T-helper 2 cell treated with Interferon-gamma antibody and Interleukin-4, amounts not matched to agents 5 μg/mL and 100 μg/mL, for 36 hours (primary cell): ENCODE measurements around the gene A2M.
"Not testable (repeated sequence)": the region's sequence is repeated elsewhere in the genome, so short reads cannot be mapped to it uniquely, and the experiment has no call there.

Experiments used
- DNase-seq: peaks from one replicate; pipeline ENCODE4 v3.0.0; 2021; ENCODE audit warnings: low spot score
- H3K27ac Mint-ChIP-seq: one replicate; pipeline ENCODE4 v1.8.0; 2021; ENCODE audit warnings: mild to moderate bottlenecking, mixed read lengths
- H3K27me3 Mint-ChIP-seq: one replicate; pipeline ENCODE4 v1.8.0; 2021; ENCODE audit warnings: low read depth, mixed read lengths
- H3K36me3 Mint-ChIP-seq: one replicate; pipeline ENCODE4 v1.8.0; 2021; ENCODE audit warnings: low read depth, mixed read lengths
- H3K4me1 Mint-ChIP-seq: one replicate; pipeline ENCODE4 v1.8.0; 2021; ENCODE audit warnings: low read depth, mixed read lengths
- H3K4me3 Mint-ChIP-seq: one replicate; pipeline ENCODE4 v1.8.0; 2022; ENCODE audit warnings: mild to moderate bottlenecking, moderate library complexity, mixed read lengths
- H3K9me3 Mint-ChIP-seq: one replicate; pipeline ENCODE4 v1.8.0; 2021; ENCODE audit warnings: mixed read lengths

The A2M gene

GRCh38 chr12:9115731-9116559 lies at the start of gene A2M:
Gene A2M (minus strand): TSS chr12:9115919. CDS start chr12:9115849, 70 bp downstream.
- Mint-ChIP-seq H3K27ac (no peak within 1 kb of the TSS), H3K4me3 (no peak within 1 kb of the TSS), H3K36me3 (no peaks in the 10 kb centered on the region), H3K27me3 (peaks cover 2% of the 10 kb centered on the region), H3K4me1 (peaks cover 2% of the 10 kb centered on the region), H3K9me3 (no peaks in the 10 kb centered on the region)
- no peak for DNase-seq

- Mint-ChIP-seq H3K27ac (no peak overlapping the region), H3K4me3 (no peak overlapping the region), H3K36me3 (no peaks in the 10 kb centered on the region), H3K9me3 (no peaks in the 10 kb centered on the region), H3K4me1 (no peaks in the 10 kb centered on the region), H3K27me3 (no peaks in the 10 kb centered on the region)
- no peak for DNase-seq
These were observed 47.7 kb upstream of the A2M start for GRCh38 chr12:9163392-9163791.

DNA sequence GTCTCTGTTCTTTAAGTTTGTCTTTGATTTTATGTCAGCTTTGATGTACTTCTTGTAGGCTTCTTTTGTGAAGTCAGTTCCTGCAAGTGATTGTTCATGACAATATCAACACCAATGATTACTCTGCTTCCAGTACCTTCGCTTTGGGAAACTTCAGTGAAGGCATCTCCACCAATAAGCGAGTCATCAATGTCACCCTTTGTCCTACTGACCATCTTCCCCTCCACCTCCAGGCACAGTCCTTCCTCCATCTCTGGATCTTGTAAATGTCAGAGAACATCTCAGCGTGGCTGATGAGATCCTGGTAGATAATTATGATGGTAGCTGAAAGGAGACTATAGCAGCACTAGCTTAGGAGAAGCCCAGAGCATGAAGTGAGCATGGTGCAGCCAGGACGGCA lies 40.4 kb upstream of the A2M start:
- no peak overlapping the region for H3K4me3 Mint-ChIP-seq
- H3K27me3 Mint-ChIP-seq = no peaks in the 10 kb centered on the region
- H3K27ac Mint-ChIP-seq = no peak overlapping the region
- H3K36me3 Mint-ChIP-seq = no peaks in the 10 kb centered on the region
- no peak for DNase-seq
- no peaks in the 10 kb centered on the region for H3K9me3 Mint-ChIP-seq
- no peaks in the 10 kb centered on the region for H3K4me1 Mint-ChIP-seq

DNA sequence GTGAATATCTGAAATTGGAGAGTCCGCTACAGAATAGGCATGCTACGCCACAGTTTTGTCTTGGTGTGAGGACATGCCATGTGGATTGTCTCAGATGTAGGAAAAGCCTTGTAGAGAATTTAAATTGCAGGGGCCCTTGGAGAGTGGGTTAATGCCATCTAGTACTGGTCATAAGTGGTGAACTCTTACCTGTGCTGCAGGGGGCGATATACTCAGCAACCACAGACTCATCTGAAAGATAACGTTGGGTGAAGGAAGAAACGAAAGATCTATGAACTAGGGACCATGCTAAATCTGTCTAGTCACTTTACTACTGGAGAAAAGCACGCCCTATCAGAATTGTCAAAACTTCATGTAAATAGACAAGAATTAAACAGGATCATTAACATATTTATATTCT lies 33.7 kb upstream of the A2M start:
- DNase-seq = no peak
- H3K27ac Mint-ChIP-seq = no peak overlapping the region
- no peaks in the 10 kb centered on the region for H3K4me1 Mint-ChIP-seq
- H3K4me3 Mint-ChIP-seq = no peak overlapping the region
- no peaks in the 10 kb centered on the region for H3K36me3 Mint-ChIP-seq
- no peaks in the 10 kb centered on the region for H3K27me3 Mint-ChIP-seq
- peaks cover 6% of the 10 kb centered on the region for H3K9me3 Mint-ChIP-seq

- Mint-ChIP-seq H3K27me3 (no peaks in the 10 kb centered on the region), H3K27ac (no peak overlapping the region), H3K4me1 (no peaks in the 10 kb centered on the region), H3K36me3 (no peaks in the 10 kb centered on the region), H3K9me3 (peaks cover 6% of the 10 kb centered on the region), H3K4me3 (no peak overlapping the region)
- no peak for DNase-seq
These were observed 33.2 kb upstream of the A2M start for GRCh38 chr12:9148926-9149325.

GRCh38 chr12:9147461-9147860 lies 31.7 kb upstream of the A2M start:
- no peak overlapping the region for H3K27ac Mint-ChIP-seq
- no peaks in the 10 kb centered on the region for H3K4me1 Mint-ChIP-seq
- no peak overlapping the region for H3K4me3 Mint-ChIP-seq
- no peak for DNase-seq
- H3K27me3 Mint-ChIP-seq = peaks cover 3% of the 10 kb centered on the region
- peaks cover 6% of the 10 kb centered on the region for H3K9me3 Mint-ChIP-seq
- H3K36me3 Mint-ChIP-seq = no peaks in the 10 kb centered on the region

DNA sequence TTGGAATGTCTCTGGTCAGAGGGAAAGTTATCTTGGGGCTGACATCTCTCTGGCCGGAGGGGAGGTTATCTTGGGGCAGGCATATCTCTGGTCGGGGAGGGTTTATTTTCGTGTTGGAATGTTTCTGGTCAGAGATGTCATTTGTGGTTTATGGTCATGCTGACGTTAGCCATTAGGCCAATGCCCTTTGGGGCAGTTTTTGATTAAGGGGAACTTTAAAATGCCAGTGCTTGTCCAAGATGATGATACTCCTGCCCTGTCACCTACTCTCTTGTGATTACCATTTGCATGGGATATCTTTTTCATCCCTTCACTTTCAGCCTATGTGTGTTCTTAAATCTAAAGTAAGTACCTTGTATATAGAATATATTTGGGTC lies 29.0 kb upstream of the A2M start:
- Mint-ChIP-seq H3K4me3 (no peak overlapping the region), H3K9me3 (peaks cover 6% of the 10 kb centered on the region), H3K4me1 (no peaks in the 10 kb centered on the region), H3K27me3 (peaks cover 3% of the 10 kb centered on the region), H3K36me3 (no peaks in the 10 kb centered on the region), H3K27ac (no peak overlapping the region)
- no peak for DNase-seq

GRCh38 chr12:9143929-9144729 lies 28.4 kb upstream of the A2M start:
- H3K27me3 Mint-ChIP-seq = peaks cover 3% of the 10 kb centered on the region
- H3K36me3 Mint-ChIP-seq = no peaks in the 10 kb centered on the region
- no peak for DNase-seq
- H3K27ac Mint-ChIP-seq = no peak overlapping the region
- H3K9me3 Mint-ChIP-seq = peaks cover 6% of the 10 kb centered on the region
- no peaks in the 10 kb centered on the region for H3K4me1 Mint-ChIP-seq
- H3K4me3 Mint-ChIP-seq = no peak overlapping the region

DNA sequence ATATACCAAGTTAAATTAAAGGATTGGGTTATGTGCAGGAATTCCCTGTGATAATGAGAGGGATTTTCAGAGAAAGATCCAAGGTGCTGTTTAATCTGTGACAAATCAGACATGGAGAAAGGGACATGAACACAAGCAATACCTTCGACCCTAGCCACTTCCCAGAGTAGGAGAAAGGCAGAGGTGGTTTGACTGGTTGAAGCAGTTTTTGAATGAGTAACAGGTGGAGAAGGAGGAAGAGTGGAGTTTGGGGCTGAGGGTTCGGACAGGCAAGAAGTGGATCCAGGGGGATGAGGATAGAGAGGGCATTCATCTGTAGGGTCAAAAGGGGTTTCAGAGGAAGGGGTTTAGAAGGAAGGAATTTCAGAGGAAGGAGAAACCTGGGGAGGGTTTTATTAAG lies 27.4 kb upstream of the A2M start:
- Mint-ChIP-seq H3K36me3 (no peaks in the 10 kb centered on the region), H3K27me3 (peaks cover 3% of the 10 kb centered on the region), H3K4me1 (no peaks in the 10 kb centered on the region), H3K9me3 (peaks cover 6% of the 10 kb centered on the region), H3K4me3 (no peak overlapping the region), H3K27ac (no peak overlapping the region)
- no peak for DNase-seq

DNA sequence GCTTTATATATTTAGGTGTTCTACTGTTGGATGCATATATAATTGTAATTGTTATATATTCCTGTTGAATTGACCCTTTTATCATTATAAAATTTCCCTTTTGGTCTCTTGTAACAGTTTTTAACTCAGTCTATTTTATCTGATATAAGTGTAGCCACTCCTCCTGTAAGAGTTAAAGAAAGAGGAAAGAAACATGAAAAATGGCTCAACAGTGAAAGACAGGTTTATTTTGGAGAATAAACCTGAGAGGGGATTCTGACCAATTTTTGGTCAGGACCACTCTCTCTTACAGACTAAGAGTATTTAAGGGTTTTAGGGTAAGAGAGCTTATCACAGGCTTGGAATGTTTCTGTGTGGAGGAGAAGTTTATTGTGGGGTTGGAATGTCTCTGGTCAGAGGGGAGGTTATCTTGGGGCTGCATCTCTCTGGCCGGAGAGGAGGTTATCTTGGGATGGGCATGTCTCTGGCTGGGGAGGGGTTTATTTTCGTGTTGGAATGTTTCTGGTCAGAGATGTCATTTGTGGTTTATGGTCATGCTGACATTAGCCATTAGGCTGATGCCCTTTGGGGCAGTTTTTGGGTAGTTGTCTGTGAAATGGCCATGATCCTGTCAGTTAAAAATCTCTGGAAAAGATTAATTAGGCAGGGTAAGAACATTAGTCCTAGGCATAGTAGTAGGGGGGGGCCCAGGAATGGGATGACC lies 24.0 kb upstream of the A2M start:
- not testable (repeated sequence) for H3K9me3 Mint-ChIP-seq, H3K4me3 Mint-ChIP-seq, H3K36me3 Mint-ChIP-seq, H3K4me1 Mint-ChIP-seq, H3K27me3 Mint-ChIP-seq, DNase-seq, H3K27ac Mint-ChIP-seq

DNA sequence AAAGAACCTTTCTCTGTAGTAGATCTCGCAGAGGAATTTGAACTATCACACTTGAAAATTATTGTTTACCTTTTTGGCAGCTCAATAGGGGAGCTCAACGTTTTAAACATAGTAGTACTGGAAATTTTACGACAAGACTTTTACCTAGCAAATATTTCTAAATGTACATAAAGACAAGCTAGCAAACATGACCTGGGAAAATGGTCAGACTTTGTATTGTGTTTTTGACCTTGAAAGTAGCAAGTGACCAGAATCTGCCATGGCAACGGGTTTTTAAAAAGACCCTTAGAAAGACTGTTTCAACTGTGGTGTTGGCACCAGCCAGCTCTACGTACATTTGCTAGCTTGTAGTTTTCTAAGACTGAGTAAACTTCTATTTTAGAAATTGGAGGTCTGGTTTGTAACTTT lies 20.2 kb upstream of the A2M start:
- no peak for DNase-seq
- H3K27me3 Mint-ChIP-seq = no peaks in the 10 kb centered on the region
- H3K27ac Mint-ChIP-seq = no peak overlapping the region
- no peaks in the 10 kb centered on the region for H3K9me3 Mint-ChIP-seq
- no peaks in the 10 kb centered on the region for H3K4me1 Mint-ChIP-seq
- H3K4me3 Mint-ChIP-seq = no peak overlapping the region
- no peaks in the 10 kb centered on the region for H3K36me3 Mint-ChIP-seq

- no peak for DNase-seq
- Mint-ChIP-seq H3K27ac (no peak overlapping the region), H3K27me3 (no peaks in the 10 kb centered on the region), H3K4me3 (no peak overlapping the region), H3K4me1 (no peaks in the 10 kb centered on the region), H3K9me3 (no peaks in the 10 kb centered on the region), H3K36me3 (no peaks in the 10 kb centered on the region)
These were observed 19.4 kb upstream of the A2M start for GRCh38 chr12:9134981-9135628.

DNA sequence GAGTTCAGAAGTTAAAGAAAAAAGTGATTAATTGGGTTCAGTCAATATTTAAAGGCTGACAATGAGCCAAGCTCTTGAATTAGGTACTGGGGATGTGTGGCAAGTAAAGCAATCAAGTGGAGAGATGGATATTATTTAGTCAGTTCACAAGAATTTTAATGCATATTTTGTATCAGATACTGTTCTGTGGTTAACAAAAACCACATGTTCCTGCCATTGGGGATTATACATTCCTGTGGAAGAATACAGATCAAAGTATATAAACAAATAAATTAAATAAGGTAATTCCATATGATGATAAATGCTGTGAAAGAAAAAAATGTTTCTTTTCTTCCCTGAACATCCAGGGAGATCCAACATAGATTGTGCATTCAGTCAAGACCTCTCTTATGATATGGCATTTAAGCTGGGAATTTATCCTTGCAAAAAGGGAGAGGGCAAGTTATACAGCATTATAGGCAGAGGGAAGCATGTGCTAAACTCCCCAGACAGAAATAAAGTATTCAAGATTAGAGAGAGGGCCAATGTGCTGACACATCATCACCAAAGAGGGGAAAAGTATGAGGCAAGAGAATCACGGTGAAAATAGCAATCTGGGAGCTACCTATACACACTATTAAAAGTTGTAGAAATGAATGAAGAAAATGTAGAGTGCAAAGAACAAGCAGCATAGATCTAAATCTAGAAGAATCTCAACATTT lies 17.6 kb upstream of the A2M start:
- H3K4me3 Mint-ChIP-seq = no peak overlapping the region
- no peaks in the 10 kb centered on the region for H3K27me3 Mint-ChIP-seq
- DNase-seq = no peak
- H3K9me3 Mint-ChIP-seq = no peaks in the 10 kb centered on the region
- no peak overlapping the region for H3K27ac Mint-ChIP-seq
- H3K4me1 Mint-ChIP-seq = no peaks in the 10 kb centered on the region
- no peaks in the 10 kb centered on the region for H3K36me3 Mint-ChIP-seq
